Measurements from ENCODE around the gene DPCD.

Gene DPCD

DNA sequence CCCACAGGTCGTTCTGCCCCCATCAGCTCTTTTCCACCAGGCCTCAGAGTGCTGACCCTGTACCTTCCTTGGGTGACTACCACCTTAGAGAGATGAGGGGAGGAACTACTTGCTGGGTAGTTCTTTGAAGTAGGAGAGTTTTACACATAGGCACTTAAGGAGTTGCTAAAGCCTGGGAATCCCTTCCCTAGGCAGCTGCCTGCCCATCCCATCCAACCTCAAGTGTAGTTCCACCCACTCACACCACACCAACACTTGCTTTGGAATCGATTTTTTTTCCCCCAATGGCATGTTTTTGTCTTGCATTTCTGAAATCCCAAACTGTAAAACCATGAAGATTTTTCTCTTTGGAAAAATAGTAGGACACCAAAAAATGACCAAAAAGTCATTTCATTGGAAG lies 59.1 kb downstream of the DPCD start:
- intact Hi-C loops (cut with DNase I): no loop called here
- no peak for DNase-seq

DNA sequence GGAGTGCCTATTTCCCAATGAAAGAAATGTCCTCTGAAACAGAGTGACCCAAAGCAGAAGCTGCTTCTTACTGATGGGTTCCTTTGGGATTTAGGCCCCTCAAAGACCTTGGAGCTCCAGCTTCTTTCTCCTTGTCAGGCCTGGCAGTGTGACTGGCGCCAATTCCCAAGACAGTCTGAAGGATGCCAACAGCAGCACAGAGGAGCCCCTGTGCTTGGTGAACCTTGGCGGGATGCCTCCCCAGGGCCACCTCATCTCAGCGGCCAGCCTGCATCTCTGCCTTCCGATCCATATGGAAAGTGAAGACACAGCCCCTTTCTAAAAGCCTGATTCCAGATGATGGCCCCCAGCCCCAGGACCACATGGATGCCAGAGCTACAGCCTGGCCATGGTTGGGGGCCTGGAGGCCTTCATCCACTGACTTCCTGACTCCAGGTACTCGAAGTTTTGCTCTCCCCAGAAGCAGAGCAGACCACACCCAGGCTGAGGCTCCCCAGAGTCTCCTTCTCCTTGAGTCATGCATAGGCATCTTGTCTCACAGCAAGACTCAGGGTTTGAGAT lies 61.5 kb downstream of the DPCD start:
- intact Hi-C loops (cut with DNase I): no loop called here
- peak in 1 of 10 donors; percentile 78 for DNase-seq

DNA sequence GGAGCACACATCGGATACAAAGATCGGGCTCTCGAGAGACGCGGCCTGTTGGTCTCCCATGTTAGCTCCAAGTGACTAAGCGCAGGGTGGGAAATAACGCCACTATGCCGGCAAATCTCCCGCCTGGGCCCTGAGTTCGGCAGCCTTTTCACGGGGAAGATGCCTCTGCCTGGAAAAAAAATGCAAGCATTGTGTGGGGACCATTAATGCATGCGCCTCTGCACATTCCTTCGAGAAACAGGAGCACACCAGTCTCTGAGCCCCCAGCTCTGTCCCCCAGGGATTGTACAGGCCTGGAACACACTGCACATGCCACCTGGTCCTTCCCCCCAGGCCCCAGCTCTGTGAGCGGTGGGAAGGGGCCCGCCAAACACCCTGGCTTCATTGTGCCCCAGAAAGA lies 62.7 kb downstream of the DPCD start:
- DNase-seq: no peak
- intact Hi-C loops (cut with DNase I): no loop called here

DNA sequence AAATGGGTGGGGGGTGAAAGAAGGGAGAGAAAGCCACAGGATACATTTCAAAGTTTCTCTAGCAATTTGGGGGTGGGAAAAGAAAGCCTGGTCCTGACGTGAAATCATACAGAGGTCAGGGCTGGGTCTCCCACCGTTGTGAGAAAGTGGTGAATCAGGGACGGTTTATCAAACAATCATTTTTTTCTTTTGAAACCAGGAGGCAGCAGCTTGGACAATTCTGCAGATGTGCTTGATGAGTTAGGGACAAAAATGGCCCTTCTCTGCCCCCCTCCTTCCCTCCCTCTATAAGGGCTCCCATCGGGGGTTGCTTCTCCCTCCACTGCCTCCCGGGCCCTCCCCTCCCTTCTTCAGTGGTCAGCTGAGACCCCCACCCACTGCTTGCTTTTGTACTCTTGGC lies 63.2 kb downstream of the DPCD start:
- intact Hi-C loops (cut with DNase I): no loop called here

DNA sequence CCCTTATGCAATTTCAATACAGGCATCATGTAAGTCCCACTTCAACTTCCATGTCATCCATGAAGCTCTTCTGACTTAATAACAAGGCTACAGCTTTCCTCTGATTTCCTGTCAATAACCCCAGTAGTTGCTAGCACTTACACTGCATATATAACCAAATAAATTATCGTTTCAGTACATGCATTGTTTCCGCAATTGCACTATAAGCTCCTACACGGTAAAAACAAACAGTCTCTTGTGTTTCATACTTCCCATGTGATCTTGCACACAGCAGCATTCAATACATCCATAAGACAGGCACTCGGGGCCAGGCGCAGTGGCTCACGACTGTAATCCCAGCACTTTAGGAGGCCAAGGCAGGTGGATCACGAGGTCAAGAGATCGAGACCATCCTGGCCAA lies 65.4 kb downstream of the DPCD start:
- no peak for DNase-seq
- intact Hi-C loops (cut with DNase I): no loop called here

More for the DNA sequence above, 63.2 kb downstream of the DPCD start:
- DNase-seq: no peak

DNA sequence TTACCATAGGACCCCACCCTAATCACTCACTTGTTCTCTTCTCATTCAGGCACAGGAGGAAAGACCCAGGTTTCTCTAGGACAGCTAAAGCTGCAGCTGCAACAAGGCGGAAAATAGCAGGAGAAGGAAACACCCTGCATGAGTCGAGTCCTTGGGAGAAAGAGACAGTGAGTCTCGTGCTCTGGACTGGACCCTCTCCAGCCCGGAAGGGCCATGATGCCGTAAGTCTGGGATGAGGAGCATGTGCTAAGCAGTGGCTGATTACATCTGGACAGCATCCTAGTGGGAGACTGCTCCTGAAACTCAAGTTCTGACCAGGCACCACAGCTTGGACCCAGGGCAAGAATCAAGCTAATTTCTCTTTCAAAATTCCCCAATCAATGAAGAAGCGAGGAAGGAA lies 67.4 kb downstream of the DPCD start:
- intact Hi-C loops (cut with DNase I): no loop called here
- no peak for DNase-seq

DNA sequence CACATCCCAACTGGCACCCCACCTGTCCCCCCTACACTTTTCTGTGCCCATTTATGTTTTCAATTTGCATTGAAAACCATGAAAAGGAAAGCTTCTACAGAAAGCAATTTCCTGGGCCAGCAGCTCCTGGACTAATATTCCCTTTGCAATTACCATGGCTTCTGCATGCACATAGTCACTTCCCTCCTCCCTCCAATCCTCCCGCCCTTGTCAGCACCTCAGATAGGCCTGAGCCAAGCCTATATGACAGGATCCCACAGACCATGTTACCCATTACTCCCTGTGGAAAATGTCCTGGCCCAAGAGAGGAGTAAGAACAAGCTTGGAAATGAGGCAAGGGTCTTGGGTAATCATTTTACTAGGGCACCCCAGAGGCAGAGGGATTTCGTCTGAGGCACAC lies 68.8 kb downstream of the DPCD start:
- DNase-seq: no peak
- intact Hi-C loops (cut with DNase I): no loop called here

DNA sequence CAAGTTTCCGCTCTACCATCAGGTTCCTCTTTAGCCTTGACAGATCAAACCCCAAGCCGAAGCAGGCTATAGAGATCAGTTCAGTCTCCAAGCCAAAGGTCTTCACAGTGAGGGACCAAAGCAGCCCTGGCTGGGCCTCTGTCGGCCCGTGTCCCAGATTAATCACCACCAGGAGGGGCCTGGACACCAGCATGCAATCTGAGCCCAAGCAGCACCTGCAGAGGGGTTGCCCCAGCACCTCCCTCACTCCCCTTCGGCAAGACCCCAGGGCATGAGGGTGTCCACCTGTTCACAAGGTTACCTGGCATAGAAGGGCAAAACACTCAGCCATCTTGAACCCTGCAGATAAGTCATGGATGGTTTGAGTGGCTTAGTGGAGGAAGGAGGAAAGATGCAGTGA lies 70.9 kb downstream of the DPCD start:
- no peak for DNase-seq
- intact Hi-C loops (cut with DNase I): no loop called here
